NCI-H2107 treated with DMSO at 0.1 percent for 48 hours (cell line): Measurements from ENCODE around the gene NDUFS2.

Experiments
- DNase-seq: peaks from one replicate; lab custom pipeline; 2025; ENCODE audit not compliant: unreplicated experiment; lab: John Stamatoyannopoulos, UW

NDUFS2 gene

GRCh38 chr1:161193561-161194235, 8.5 kb upstream of the NDUFS2 start:
- DNase-seq = no peak

- DNase-seq = no peak
These were observed 7.0 kb upstream of the NDUFS2 start for GRCh38 chr1:161195171-161195570.

- DNase-seq = no peak
These were observed 6.1 kb upstream of the NDUFS2 start for GRCh38 chr1:161196111-161196510.

- no peak for DNase-seq
These were observed 5.4 kb upstream of the NDUFS2 start for GRCh38 chr1:161196521-161197451.

GRCh38 chr1:161197560-161198193, 4.5 kb upstream of the NDUFS2 start:
- DNase-seq = no peak

GRCh38 chr1:161198194-161198896, 3.8 kb upstream of the NDUFS2 start:
- DNase-seq = peak; percentile 48

GRCh38 chr1:161198897-161199431, 3.2 kb upstream of the NDUFS2 start, which contains the start of gene ADAMTS4:
ADAMTS4 (minus strand) TSS chr1:161199054; CDS start chr1:161198627, 427 bp downstream.
- no peak for DNase-seq

GRCh38 chr1:161199506-161200139, 2.5 kb upstream of the NDUFS2 start:
- DNase-seq = no peak

- no peak for DNase-seq
These were observed 1.7 kb upstream of the NDUFS2 start for GRCh38 chr1:161200421-161200991.

GRCh38 chr1:161200992-161201835, 953 bp upstream of the NDUFS2 start:
- DNase-seq = no peak

GRCh38 chr1:161206411-161207140, 4.4 kb downstream of the NDUFS2 start:
- DNase-seq = no peak

- no peak for DNase-seq
These were observed 5.0 kb downstream of the NDUFS2 start for GRCh38 chr1:161207173-161207572.

GRCh38 chr1:161209790-161210409, 7.7 kb downstream of the NDUFS2 start:
- DNase-seq = peak; percentile 71

GRCh38 chr1:161214369-161214768, 12.2 kb downstream of the NDUFS2 start:
- DNase-seq = no peak

GRCh38 chr1:161215076-161215475, 12.9 kb downstream of the NDUFS2 start, which contains the start of gene FCER1G:
FCER1G (plus strand) TSS chr1:161215295; CDS start chr1:161215322, 27 bp downstream.
- DNase-seq = no peak

GRCh38 chr1:161216945-161217712, 15.0 kb downstream of the NDUFS2 start:
- no peak for DNase-seq

GRCh38 chr1:161217831-161218230, 15.7 kb downstream of the NDUFS2 start:
- no peak for DNase-seq
